GM23248 (cell line): ENCODE results near the gene APOA4. TPM values are rescaled to one million over a fixed set of nuclear protein-coding genes. Genes with fewer than 3 reads are reported as not detected.
"Not testable (repeated sequence)": the region's sequence is repeated elsewhere in the genome, so short reads cannot be mapped to it uniquely, and the experiment has no call there.

Experiments
- DNase-seq: peaks from one replicate; pipeline ENCODE4 v3.0.0-alpha.2; 2015
- H2AFZ ChIP-seq: fragments of 200-600 bp; sonication (generic); 2 replicates; pipeline ENCODE4 v1.6.1; 2016; ENCODE audit warnings: antibody characterized with exemption
- H3F3A ChIP-seq: fragments of 200-600 bp; sonication (generic); 2 replicates; pipeline ENCODE4 v1.6.1; 2016; ENCODE audit warnings: mild to moderate bottlenecking, antibody characterized with exemption, mixed run types; ENCODE audit not compliant: insufficient read depth
- H3K27ac ChIP-seq: fragments of 200-600 bp; sonication (generic); 2 replicates; pipeline ENCODE4 v1.5.1; 2016; ENCODE audit warnings: mild to moderate bottlenecking
- H3K27me3 ChIP-seq: fragments of 200-600 bp; sonication (generic); replicated peaks from 2 replicates; pipeline ENCODE4 v1.6.1; 2016; ENCODE audit warnings: mild to moderate bottlenecking; ENCODE audit not compliant: insufficient read depth
- H3K36me3 ChIP-seq: fragments of 200-600 bp; sonication (generic); 2 replicates; pipeline ENCODE4 v1.6.1; 2016; ENCODE audit warnings: low read depth, mild to moderate bottlenecking
- H3K4me1 ChIP-seq: fragments of 200-600 bp; sonication (generic); 2 replicates; pipeline ENCODE4 v1.6.1; 2016; ENCODE audit warnings: mild to moderate bottlenecking; ENCODE audit not compliant: insufficient read depth
- H3K4me2 ChIP-seq: fragments of 200-600 bp; sonication (generic); one replicate; pipeline ENCODE4 v1.6.1; 2016; ENCODE audit warnings: mild to moderate bottlenecking; ENCODE audit not compliant: unreplicated experiment
- H3K4me3 ChIP-seq: fragments of 200-600 bp; sonication (generic); 2 replicates; pipeline ENCODE4 v1.5.1; 2016; ENCODE audit warnings: mild to moderate bottlenecking
- H3K79me2 ChIP-seq: fragments of 200-600 bp; sonication (generic); 2 replicates; pipeline ENCODE4 v1.6.1; 2016; ENCODE audit warnings: mild to moderate bottlenecking; ENCODE audit not compliant: insufficient read depth
- H3K9ac ChIP-seq: fragments of 200-600 bp; sonication (generic); 2 replicates; pipeline ENCODE4 v1.6.1; 2016; ENCODE audit warnings: mild to moderate bottlenecking
- H3K9me2 ChIP-seq: fragments of 200-600 bp; sonication (generic); 2 replicates; pipeline ENCODE4 v1.6.1; 2016; ENCODE audit warnings: mixed run types, mild to moderate bottlenecking, moderate library complexity; ENCODE audit not compliant: insufficient read depth
- H3K9me3 ChIP-seq: fragments of 200-600 bp; sonication (generic); one replicate; pipeline ENCODE4 v1.6.1; 2017; ENCODE audit warnings: low read depth
- H4K20me1 ChIP-seq: fragments of 200-600 bp; sonication (generic); 2 replicates; pipeline ENCODE4 v1.6.0; 2016; ENCODE audit not compliant: insufficient read depth
- EZH2 ChIP-seq: fragments of 200-600 bp; sonication (generic); IDR thresholded peaks from 2 replicates; pipeline ENCODE4 v1.6.1; 2018; ENCODE audit warnings: antibody characterized with exemption, mild to moderate bottlenecking; ENCODE audit not compliant: insufficient read depth, poor library complexity, severe bottlenecking
- EZH2phosphoT487 ChIP-seq: fragments of 200-600 bp; sonication (generic); IDR thresholded peaks from 2 replicates; pipeline ENCODE4 v1.6.1; 2018; ENCODE audit warnings: antibody characterized with exemption, moderate library complexity, mild to moderate bottlenecking, low read depth; ENCODE audit not compliant: insufficient read depth
- WGBS, 2 experiments: methylation state at CpG; one replicate each; pipeline ENCODE4 v1.1.6; 2015 to 2017; ENCODE audit warnings: low lambda C conversion rate in 2 of 2, low coverage in 1 of 2; ENCODE audit errors: missing lambda C conversion rate in 2 of 2; 5-methylcytosine and 5-hydroxymethylcytosine counted together
- in situ Hi-C: fragments of 300-500 bp; cut with MboI; formaldehyde crosslinking; loops from 2 replicates; pipeline ENCODE4 v1.15.0; 2020
- polyA plus RNA-seq: library from polyadenylated mRNA; unstranded; fragments of >200 nt; fragmentation: Nextera tagmentation; extraction: Ambion mirVana; gene quantifications from 2 replicates; pipeline ENCODE4 v1.2.1, GENCODE V29; 2016
- total RNA-seq: library from RNA; depleted of rRNA; stranded (reverse); fragments of >200 nt; shearing (Covaris generic); gene quantifications from 2 replicates; pipeline ENCODE4 v1.2.3, GENCODE V29; 2014

Gene APOA4
- total and polyA plus RNA-seq, 2 experiments from 2014 or later: not detected

GRCh38 chr11:116807601-116808261 is 15.4 kb downstream of the APOA4 start:
- in situ Hi-C loops: no loop called here
- H3K4me3 ChIP-seq: no peak overlapping the region
- H3F3A ChIP-seq: peaks cover 7% of the 10 kb centered on the region; the same call in 1 of the 2 replicates
- no peaks in the 10 kb centered on the region for H3K9me3 ChIP-seq
- TF ChIP-seq EZH2: no peak
- TF ChIP-seq EZH2phosphoT487: no peak
- no peak for DNase-seq
- H3K27ac ChIP-seq: no peak overlapping the region
- no peaks in the 10 kb centered on the region for H4K20me1 ChIP-seq
- no peaks in the 10 kb centered on the region for H3K9me2 ChIP-seq
- H3K36me3 ChIP-seq: no peaks in the 10 kb centered on the region
- 92% methylated on average over 6 of the region's 6 CpGs for WGBS, 2 experiments
- no peak overlapping the region for H3K4me2 ChIP-seq
- no peak overlapping the region for H2AFZ ChIP-seq
- H3K9ac ChIP-seq: no peak overlapping the region
- H3K27me3 ChIP-seq: no peaks in the 10 kb centered on the region
- H3K79me2 ChIP-seq: no peaks in the 10 kb centered on the region
- peaks cover 17% of the 10 kb centered on the region for H3K4me1 ChIP-seq

- DNase-seq: no peak
- 33 to 34% methylated on average over 3 of the region's 3 CpGs for WGBS, 2 experiments
- H2AFZ ChIP-seq: no peak overlapping the region
- H3K27me3 ChIP-seq: no peaks in the 10 kb centered on the region
- H3F3A ChIP-seq: no peaks in the 10 kb centered on the region
- H4K20me1 ChIP-seq: no peaks in the 10 kb centered on the region
- H3K9me3 ChIP-seq: no peaks in the 10 kb centered on the region
- H3K36me3 ChIP-seq: no peaks in the 10 kb centered on the region
- in situ Hi-C loops: no loop called here
- H3K9me2 ChIP-seq: no peaks in the 10 kb centered on the region
- peaks cover 6% of the 10 kb centered on the region for H3K4me1 ChIP-seq
- TF ChIP-seq EZH2phosphoT487 (no peak), EZH2 (no peak)
- H3K4me3 ChIP-seq: no peak overlapping the region
- no peak overlapping the region for H3K9ac ChIP-seq
- no peaks in the 10 kb centered on the region for H3K79me2 ChIP-seq
- H3K4me2 ChIP-seq: no peak overlapping the region
- H3K27ac ChIP-seq: no peak overlapping the region
Observed at GRCh38 chr11:116804001-116804400, 19.1 kb downstream of the APOA4 start.

DNA sequence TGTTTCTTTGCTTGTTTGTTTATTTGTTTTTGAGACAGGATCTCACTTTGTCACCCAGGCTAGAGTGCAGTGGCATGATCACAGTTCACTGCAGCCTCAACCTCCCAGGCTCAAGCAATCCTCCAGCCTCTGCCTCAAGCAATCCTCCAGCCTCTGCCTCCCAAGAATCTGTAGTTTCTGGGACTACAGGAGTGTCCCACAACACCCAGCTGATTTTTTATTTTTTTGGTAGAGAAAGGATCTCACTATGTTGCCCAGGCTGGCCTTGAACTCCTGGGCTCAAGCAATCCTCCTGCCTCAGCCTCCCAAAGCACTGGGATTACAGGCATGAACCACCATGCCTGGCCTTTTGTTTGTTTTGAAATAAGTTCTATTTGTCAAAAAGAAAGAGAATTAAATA is 21.4 kb downstream of the APOA4 start:
- H3K9ac ChIP-seq, H3K4me3 ChIP-seq, H3F3A ChIP-seq, H3K36me3 ChIP-seq, in situ Hi-C loops, H3K4me1 ChIP-seq, H3K27me3 ChIP-seq, H4K20me1 ChIP-seq, H3K9me3 ChIP-seq, H3K79me2 ChIP-seq, H3K27ac ChIP-seq, H2AFZ ChIP-seq, H3K4me2 ChIP-seq, H3K9me2 ChIP-seq, DNase-seq: not testable (repeated sequence)

GRCh38 chr11:116800610-116801009 is 22.5 kb downstream of the APOA4 start:
- no peaks in the 10 kb centered on the region for H4K20me1 ChIP-seq
- no peak overlapping the region for H3K27ac ChIP-seq
- H3K9me2 ChIP-seq: no peaks in the 10 kb centered on the region
- in situ Hi-C loops: no loop called here
- H3K4me2 ChIP-seq: no peak overlapping the region
- no peaks in the 10 kb centered on the region for H3F3A ChIP-seq
- DNase-seq: no peak
- H3K9ac ChIP-seq: no peak overlapping the region
- WGBS, 2 experiments: 93 to 94% methylated on average over 2 of the region's 2 CpGs
- H3K4me1 ChIP-seq: no peaks in the 10 kb centered on the region
- H3K36me3 ChIP-seq: no peaks in the 10 kb centered on the region
- no peaks in the 10 kb centered on the region for H3K27me3 ChIP-seq
- H3K4me3 ChIP-seq: no peak overlapping the region
- no peaks in the 10 kb centered on the region for H3K9me3 ChIP-seq
- no peak overlapping the region for H2AFZ ChIP-seq
- no peaks in the 10 kb centered on the region for H3K79me2 ChIP-seq
- TF ChIP-seq EZH2phosphoT487 (no peak), EZH2 (no peak)

DNA sequence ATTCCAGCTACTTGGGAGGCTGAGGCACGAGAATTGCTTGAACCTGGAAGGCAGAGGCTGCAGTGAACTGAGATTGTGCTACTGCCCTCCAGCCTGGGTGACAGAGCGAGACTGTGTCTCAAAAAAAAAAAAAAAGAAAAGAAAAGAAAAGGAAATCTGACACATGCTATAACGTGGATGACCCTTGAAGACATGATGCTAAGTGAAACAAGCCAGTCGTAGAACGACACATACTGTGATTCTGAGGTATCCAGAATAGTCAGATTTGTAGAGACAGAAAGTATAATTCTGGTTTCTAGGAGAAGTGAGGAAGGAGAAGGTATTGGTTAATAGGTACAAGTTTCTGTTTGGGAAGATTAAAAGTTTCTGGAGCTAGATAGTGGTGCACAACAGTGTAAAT is 24.7 kb downstream of the APOA4 start:
- Histone ChIP-seq H4K20me1 (no peaks in the 10 kb centered on the region), H3K27me3 (no peaks in the 10 kb centered on the region), H3K4me1 (peaks cover 14% of the 10 kb centered on the region), H3K9me2 (no peaks in the 10 kb centered on the region), H3K4me2 (no peak overlapping the region), H2AFZ (no peak overlapping the region), H3K9ac (no peak overlapping the region), H3K4me3 (no peak overlapping the region), H3F3A (peaks cover 10% of the 10 kb centered on the region), H3K79me2 (no peaks in the 10 kb centered on the region), H3K36me3 (no peaks in the 10 kb centered on the region), H3K9me3 (no peaks in the 10 kb centered on the region), H3K27ac (no peak overlapping the region)
- no peak for DNase-seq
- 67 to 75% methylated on average over 5 of the region's 5 CpGs for whole genome bisulfite sequencing, 2 experiments
- no peak for TF ChIP-seq EZH2
- TF ChIP-seq EZH2phosphoT487: no peak
- in situ Hi-C loops: no loop called here
